A549 treated with Hydrocortisone at 1 μM for 4 hours (cell line): ENCODE results near the gene ZNF195. TPM values are rescaled to one million over a fixed set of nuclear protein-coding genes. Genes with fewer than 3 reads are reported as not detected.

Source experiments
- total RNA-seq: library from RNA; stranded (reverse); fragments of 200-300 nt; extraction: Qiagen RNA extraction; gene quantifications from 5 replicates; pipeline ENCODE4 v1.2.3, GENCODE V29; 2022

The ZNF195 gene
- total RNA-seq: 16.5 to 24.0 TPM (median 19.3 TPM) in 5 replicates

DNA sequence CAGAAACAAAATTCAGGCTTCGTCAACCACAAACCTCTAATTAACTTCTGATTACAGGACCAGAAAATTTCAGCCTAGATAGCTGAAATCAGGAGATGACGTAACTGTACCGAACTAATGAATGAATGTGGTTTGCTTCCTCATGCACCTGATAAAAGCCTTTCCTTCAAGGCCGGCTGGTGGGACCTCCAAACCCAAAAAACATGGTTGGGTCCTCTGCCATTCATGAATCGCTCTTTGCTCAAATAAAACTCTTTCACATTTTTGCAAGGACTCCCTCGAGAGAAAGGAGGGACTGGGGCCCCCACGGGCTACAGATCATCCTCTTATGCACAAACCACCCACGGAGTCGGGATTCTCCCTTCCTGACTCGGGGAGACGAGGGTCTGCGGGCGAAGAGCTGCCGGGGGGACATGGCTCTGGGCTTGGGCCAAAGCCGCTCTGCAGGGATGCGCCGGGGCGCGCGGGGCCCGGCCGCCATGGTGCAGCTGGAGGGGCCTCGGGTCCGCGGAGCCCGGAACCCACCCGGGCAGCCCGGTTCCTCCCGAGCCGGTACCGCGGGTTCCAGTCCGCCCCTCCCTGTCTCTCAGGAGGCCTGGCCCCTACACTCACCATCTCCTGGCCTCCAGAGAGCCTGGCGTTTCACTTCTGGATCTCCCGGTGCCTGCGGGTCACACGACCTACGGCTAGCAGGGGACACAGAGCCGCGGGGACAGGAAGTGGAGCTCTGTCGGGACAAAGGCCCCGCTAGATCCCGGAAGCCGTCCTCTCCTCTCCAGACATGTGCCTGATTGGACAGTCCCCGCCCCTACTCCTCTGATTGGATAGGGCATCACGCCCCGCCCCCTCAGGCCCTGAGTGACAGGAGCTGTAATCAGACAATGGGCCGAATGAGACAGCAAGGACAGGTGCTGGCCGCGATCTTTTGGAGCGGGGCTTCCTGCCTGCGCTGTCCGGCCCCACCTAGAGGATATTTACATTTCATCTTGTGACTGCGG is at the start of gene ZNF195:
Gene ZNF195 (minus strand): TSS at position 721 of the 998 bp plus-strand sequence. CDS start 106 bp downstream, at position 615.

Other genes starting within 250 kb of the ZNF195 start
- gene OSBPL5, start 213.8 kb downstream of the ZNF195 start, total RNA-seq: 5.9 to 10.0 TPM (median 8.6 TPM) in 5 replicates
- not detected in 5 replicates for gene MRGPRG, start 160.3 kb downstream of the ZNF195 start, total RNA-seq
- 0.08 to 0.22 TPM (median 0.18 TPM) in 4 of 5 replicates, not detected in the other for gene MRGPRE, start 146.7 kb downstream of the ZNF195 start, total RNA-seq